NB4 (cell line): Measurements from ENCODE around the gene CEBPE.

ENCODE experiments used
- POLR2A ChIP-seq: IDR thresholded peaks from 2 replicates; pipeline ENCODE4 v1.6.1; 2011; ENCODE audit warnings: mild to moderate bottlenecking; ENCODE audit not compliant: insufficient read length; ENCODE audit errors: extremely low read depth
- TF ChIP-seq, protein P1 (sequence below): IDR thresholded peaks from one replicate; pipeline ENCODE4 v1.5.1; 2012; ENCODE audit warnings: low read depth, low read length
- TF ChIP-seq, protein P2 (sequence below): IDR thresholded peaks from 2 replicates; pipeline ENCODE4 v1.6.1; 2011; ENCODE audit warnings: low read depth, low read length

DNA sequence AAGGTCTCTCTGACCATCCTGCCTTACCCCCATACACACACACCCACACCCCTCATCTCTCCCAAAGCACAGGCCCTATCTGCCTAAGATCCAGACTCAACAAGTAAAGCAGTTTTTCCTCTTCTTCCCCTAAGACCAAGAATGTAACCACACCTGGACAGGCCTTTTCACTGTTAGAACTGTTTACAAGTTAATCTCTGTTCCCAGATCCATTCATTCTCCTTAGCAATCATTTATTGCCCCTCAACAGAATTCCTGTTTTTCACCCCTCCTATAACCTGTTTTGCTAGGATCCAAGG is 12.4 kb downstream of the CEBPE start:
- TF ChIP-seq, protein P1, sequence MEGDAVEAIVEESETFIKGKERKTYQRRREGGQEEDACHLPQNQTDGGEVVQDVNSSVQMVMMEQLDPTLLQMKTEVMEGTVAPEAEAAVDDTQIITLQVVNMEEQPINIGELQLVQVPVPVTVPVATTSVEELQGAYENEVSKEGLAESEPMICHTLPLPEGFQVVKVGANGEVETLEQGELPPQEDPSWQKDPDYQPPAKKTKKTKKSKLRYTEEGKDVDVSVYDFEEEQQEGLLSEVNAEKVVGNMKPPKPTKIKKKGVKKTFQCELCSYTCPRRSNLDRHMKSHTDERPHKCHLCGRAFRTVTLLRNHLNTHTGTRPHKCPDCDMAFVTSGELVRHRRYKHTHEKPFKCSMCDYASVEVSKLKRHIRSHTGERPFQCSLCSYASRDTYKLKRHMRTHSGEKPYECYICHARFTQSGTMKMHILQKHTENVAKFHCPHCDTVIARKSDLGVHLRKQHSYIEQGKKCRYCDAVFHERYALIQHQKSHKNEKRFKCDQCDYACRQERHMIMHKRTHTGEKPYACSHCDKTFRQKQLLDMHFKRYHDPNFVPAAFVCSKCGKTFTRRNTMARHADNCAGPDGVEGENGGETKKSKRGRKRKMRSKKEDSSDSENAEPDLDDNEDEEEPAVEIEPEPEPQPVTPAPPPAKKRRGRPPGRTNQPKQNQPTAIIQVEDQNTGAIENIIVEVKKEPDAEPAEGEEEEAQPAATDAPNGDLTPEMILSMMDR: no peak
- TF ChIP-seq, protein P2, sequence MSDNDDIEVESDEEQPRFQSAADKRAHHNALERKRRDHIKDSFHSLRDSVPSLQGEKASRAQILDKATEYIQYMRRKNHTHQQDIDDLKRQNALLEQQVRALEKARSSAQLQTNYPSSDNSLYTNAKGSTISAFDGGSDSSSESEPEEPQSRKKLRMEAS: no peak
- no peak for TF ChIP-seq POLR2A
